Mesenteric fat pad (tissue), 1 donor: Measurements from ENCODE around the gene DRG2. TPM values are rescaled to one million over a fixed set of nuclear protein-coding genes. Genes with fewer than 3 reads are reported as not detected.

Experiments used
- DNase-seq: peaks from one replicate; pipeline ENCODE4 v3.0.0-alpha.2; 2020; ENCODE audit warnings: low spot score
- total RNA-seq: library from RNA; stranded (reverse); fragmentation: NEBNext Ultra II Directional; extraction: Animal tissue kit (Norgen Biotek cat#: 25700); gene quantifications from one replicate; pipeline ENCODE4 v1.2.1, GENCODE V29; 2021
- donor health status: DM: yes; HTN: yes; CAD: no.

The DRG2 gene
- total RNA-seq, 1 donor from 2014 or later: 36.3 TPM

DNA sequence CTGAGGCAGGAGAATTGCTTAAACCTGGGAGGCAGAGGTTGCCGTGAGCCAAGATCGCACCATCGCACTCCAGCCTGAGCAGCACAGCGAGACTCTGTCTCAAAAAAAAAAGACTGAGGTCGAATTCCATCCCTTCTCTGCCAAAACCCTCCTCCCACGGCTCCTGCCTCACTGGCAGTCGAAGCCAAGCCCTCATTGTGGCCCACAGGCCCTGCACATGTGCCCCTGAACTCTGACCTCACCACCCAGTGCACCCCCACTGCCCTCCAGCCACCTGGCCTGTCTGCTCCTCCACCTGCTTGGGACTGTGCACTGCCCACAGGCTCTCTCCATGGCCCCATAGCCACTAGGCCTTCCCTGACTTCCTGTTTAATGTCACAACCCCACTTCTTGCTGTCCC is 27.8 kb downstream of the DRG2 start:
- DNase-seq: no peak

DNA sequence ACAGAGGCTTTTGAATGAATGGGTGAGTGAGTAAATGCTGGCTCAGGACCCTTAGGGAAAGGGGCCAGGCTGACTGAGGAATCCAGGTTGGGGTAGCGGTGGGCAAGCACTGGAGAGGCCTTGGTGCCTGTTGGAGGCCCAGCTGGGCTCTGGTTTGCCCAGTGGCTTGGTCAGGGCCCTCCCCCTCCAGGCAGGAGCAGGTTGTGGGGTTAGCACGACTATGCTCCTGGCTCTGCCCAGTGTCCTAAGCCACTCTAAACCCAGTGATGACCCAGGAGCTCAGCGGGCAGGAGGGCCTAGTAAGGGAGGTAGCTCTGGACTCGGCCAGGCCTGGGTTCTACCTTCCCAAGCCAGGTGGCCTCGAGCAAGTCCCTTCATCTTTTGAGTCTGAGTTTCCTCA is 28.3 kb downstream of the DRG2 start:
- no peak for DNase-seq

DNA sequence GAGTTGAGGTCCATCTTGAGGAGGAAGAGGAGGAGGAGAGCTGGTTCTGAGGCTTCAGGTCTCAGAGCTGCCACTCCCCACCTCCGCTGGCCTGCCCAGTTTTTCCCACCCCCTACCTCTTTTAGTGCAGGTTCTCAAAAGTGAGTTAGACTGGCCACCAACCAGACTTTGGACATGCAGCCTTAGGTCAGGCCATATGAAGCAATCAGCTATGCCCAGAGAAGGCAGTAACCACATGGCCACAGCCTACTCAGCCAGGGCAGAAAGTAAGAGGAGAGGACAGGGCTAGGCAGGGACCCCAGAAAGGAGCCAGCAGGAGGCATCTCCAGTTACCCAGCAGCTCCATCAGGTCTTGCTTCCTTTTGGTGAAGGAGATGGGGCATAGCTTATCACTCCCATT is 29.8 kb downstream of the DRG2 start:
- DNase-seq: no peak

DNA sequence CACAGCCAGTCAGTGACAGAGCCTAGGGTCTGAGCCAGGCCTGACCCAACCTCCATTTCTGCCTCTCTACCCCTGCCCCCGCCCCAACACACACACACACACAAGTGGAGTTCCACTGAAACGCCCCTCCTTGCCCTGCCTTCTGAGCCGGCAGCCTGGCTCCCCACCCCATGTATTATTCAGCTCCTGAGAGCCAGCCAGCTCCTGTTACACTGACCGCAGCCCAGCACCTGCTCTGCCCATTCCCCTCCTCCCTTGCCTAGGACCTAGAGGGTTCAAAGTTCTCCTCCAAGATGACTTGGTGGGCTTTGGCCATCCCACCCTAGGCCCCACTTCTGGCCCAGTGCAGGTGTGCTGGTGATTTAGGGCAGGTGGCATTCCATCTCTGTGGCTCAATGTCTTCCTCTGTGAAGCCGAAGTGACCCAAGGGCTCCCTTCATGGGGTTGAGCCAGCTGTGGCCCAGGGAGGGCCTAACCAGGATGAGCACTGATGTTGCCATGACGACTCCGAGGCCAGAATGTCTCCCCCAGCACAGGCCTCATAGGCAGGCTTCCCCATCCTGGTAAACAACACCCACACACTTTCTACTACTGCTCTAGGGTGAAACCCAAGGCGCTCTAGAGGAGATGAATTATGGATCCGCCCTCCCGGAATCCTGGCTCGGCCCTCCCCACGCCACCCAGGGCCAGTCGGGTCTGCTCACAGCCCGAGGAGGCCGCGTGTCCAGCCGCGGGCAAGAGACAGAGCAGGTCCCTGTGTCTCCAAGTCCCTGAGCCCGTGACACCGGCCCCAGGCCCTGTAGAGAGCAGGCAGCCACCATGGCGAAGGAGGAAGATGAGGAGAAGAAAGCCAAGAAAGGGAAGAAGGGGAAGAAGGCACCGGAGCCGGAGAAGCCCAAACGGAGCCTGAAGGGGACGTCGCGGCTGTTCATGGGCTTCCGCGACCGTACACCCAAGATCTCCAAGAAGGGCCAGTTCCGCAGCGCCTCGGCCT is 30.5 kb downstream of the DRG2 start:
- DNase-seq: no peak

DNA sequence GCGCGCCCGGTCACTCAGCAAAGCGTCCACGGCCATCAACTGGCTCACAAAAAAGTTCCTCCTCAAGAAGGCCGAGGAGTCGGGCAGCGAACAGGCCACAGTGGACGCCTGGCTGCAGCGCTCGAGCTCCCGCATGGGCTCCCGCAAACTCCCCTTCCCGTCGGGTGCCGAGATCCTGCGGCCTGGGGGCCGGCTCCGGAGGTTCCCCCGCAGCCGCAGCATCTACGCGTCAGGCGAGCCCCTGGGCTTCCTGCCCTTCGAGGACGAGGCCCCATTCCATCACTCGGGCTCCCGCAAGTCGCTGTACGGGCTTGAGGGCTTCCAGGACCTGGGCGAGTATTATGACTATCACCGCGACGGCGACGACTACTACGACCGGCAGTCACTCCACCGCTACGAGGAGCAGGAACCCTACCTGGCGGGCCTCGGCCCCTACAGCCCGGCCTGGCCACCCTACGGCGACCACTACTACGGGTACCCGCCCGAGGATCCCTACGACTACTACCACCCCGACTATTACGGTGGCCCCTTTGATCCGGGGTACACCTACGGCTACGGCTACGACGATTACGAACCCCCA is 31.5 kb downstream of the DRG2 start:
- DNase-seq: no peak

GRCh38 chr17:18119938-18120337 is 32.2 kb downstream of the DRG2 start:
- no peak for DNase-seq

DNA sequence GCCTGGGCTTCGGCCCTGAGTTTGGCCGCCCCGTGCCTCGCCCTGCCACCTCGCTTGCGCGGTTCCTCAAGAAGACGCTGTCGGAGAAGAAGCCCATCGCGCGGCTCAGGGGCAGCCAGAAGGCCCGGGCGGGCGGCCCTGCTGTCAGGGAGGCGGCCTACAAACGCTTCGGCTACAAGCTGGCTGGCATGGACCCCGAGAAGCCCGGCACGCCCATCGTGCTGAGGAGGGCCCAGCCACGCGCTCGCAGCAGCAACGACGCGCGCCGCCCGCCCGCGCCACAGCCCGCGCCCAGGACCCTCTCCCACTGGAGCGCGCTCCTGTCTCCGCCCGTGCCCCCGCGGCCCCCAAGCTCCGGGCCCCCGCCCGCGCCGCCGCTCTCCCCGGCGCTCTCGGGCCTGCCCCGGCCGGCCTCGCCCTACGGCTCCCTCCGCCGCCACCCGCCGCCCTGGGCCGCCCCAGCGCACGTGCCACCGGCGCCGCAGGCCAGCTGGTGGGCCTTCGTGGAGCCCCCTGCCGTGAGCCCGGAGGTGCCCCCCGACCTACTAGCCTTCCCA is 32.8 kb downstream of the DRG2 start:
- no peak for DNase-seq

DNA sequence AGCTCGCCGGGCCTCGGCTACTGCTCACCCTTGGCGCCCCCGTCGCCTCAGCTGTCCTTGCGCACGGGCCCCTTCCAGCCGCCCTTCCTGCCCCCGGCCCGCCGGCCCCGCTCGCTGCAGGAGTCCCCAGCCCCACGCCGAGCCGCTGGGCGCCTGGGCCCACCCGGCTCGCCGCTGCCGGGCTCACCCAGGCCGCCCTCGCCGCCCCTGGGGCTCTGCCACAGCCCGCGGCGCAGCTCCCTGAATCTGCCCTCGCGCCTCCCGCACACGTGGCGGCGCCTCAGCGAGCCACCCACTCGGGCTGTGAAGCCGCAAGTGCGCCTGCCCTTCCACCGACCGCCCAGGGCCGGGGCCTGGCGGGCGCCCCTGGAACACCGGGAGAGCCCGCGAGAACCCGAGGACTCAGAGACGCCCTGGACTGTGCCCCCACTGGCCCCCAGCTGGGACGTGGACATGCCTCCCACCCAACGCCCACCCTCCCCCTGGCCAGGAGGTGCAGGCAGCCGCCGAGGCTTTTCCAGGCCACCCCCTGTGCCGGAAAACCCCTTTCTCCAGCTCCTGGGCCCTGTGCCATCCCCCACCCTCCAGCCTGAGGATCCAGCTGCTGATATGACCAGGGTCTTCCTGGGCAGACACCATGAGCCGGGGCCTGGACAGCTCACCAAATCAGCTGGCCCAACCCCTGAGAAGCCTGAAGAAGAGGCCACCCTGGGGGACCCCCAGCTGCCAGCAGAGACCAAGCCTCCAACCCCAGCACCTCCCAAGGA is 33.6 kb downstream of the DRG2 start:
- DNase-seq: no peak

- DNase-seq: no peak
Observed at GRCh38 chr17:18122990-18123753, 35.4 kb downstream of the DRG2 start.

DNA sequence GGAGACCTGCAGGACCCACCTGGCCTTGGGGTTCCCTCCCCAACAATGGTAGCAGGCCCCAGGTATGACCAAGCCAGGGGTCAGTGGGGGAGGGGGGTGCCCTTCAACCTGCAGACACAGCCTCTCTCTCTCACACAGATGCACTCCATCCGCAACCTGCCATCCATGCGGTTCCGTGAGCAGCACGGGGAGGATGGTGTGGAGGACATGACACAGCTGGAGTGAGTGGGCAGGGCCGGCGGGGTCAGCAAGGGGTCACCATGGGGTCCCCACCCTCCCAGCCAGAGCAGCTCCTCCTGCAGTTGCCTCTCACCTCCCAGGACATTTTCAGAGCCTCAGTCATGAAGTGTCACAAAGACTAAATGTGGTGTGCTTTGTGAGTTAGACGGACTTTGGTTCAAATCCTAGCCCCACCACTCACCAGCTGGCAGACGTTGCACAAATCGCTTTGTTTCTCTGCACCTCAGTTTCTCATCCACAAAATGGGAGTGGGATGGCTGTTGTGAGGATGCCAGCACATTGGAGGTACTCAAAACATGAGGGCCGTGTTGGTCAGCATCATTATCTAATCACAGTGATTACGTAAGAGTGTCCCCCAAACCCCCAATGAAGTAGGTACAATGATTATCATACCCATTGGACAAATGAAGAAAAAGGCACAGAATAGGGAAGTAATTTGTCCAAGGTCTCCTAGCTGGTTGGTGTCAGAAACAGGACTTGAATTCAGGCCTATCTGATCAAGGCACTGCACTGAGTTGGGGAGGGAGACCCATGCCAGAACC is 36.8 kb downstream of the DRG2 start:
- no peak for DNase-seq

- DNase-seq: no peak
Observed at GRCh38 chr17:18129041-18129502, 41.3 kb downstream of the DRG2 start.

DNA sequence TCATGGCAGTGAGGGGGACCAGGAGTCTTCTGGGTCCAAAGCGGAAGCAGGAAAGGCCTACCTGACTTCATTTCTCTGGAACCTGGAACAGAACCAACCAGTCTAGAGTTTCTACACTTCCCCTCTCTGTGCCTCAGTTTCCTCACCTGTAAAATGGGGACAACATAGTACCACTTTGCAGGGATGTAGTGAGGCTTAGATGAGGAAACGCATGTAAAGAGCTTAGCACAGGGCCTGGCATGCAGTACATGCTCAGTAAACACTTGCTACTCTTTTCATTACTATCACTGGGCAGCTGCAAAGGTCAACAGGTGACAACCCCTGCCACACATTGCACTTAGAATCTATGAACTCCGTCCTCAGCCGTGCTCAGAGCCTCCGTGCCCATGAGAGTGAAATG is 45.0 kb downstream of the DRG2 start:
- DNase-seq: no peak

GRCh38 chr17:18136357-18136756 is 48.6 kb downstream of the DRG2 start:
- DNase-seq: no peak

DNA sequence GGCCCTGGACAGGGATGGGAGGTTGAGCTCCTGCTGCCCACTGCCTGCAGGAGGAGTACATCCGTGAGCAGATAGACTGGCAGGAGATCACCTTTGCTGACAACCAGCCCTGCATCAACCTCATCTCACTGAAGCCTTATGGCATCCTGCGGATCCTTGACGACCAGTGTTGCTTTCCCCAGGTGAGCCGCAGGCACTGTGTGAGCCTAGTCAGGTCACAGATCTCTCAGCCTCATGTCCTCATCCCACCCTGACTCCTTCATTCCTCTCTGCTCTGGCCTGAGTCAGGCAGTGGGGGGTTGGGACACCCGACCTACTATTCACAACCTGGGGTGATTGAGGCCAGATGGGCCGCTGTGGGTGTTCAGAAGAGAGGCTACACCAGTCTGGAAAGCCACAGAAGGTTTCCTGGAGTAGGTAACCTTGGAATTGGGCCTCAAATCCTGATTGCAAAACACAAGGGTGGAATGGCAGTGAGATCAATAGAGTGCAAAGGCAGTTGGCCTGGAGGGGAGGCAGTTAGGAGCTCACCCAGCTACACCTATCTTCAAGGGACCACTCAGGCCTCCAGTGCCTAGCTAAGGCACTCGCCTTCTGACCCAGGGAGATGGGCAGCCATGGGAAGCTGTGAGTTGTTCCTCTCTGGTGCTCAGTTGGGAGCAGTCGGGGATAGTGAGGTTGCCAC is 50.5 kb downstream of the DRG2 start:
- no peak for DNase-seq

DNA sequence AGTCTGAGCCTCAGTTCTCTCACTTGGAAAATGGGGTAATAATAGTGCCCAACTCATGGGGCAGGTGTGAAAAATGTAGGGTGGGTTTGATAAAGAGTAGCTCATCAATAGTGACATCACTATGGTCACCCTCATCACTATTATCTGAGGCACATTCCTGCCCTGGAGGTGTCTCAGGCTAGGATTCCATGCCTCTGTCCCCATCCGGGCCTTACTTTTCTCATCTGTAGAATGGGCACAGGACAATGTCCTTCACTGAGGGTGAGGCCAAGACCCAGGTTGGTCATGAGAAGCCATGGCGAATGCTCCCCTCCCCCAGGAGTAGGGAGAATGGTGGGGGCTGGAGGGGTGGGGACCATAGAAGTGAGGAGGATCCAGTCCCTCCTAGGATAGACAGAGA is 51.3 kb downstream of the DRG2 start:
- no peak for DNase-seq

GRCh38 chr17:18139498-18139897 is 51.8 kb downstream of the DRG2 start:
- DNase-seq: no peak

DNA sequence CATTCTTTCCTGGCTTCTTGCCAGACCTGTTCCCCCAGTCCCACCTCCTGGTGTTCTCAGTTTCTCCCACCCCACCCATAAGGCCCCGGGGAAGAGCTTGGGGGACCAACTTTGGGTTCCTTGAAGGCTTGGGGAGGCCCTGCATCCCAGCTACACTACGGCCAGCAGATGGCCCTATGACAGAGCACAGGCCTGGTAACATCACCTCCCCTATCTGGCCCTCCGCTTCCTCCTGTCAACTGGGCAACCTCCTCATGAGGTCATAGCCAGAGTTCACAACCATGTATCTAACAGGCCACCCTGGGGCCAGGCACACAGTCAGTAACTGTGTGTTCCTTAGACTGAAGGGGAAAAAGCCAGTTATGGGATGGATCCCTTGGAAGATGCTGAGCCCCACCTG is 52.2 kb downstream of the DRG2 start:
- DNase-seq: no peak

DNA sequence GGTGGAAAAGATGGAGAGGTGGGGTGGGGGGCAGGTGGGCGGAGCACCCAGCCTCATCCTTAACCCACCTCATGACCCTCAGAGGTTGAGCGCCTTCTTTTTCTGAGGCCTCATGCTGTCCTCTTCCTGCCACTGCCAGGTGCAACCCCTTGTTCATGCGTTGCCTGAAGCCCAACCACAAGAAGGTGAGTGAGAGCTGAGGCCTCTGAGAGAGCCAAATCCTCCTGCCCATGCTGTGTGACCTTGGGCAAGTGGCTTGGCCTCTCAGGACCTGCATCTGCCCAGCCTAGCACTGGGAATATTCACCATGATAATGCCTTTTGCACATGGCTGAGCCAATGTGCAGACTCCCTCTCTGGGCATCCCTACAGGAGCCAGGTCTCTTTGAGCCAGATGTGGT is 52.9 kb downstream of the DRG2 start:
- no peak for DNase-seq

DNA sequence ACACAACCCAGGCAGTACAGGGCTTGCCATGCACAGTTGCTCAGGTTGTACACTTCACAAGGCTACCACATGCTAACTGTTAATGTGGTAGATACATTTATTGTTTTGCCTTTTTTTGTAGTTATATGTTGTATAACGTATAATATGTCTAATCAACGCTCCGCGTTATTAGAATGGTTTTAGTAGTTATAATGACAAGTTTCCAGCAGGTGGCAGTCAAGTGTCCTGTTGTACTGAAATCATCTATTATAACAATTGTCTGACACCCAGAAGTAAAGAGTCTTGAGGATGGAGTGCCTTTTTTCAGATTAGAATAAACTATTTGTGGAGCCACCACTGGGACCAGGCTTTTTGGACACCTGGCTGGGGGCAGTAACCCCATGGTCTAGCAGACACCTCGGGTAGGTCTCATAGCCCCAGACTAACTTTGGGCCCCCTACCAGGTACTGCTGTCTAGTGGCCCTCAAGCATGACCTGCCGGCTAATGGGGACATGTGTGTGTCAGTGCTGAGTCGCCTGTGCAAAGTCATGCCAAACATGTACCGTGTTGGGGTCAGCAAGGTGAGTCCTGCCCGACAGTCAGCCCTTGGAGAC is 53.6 kb downstream of the DRG2 start:
- DNase-seq: no peak
